ENCODE results near the gene HDGFL3. TPM values are rescaled to one million over a fixed set of nuclear protein-coding genes. Genes with fewer than 3 reads are reported as not detected.

The HDGFL3 gene
- total RNA-seq, 1 donor from 2014 or later: 61.1 TPM

Other genes with a start within 250 kb of the HDGFL3 start
- gene RAMAC, start 221.6 kb downstream of the HDGFL3 start, total RNA-seq: 35.8 and 40.5 TPM in 2 replicates
- gene C15orf40, start 196.2 kb downstream of the HDGFL3 start, total RNA-seq: 19.2 and 20.2 TPM in 2 replicates
- gene BTBD1, start 140.6 kb downstream of the HDGFL3 start, total RNA-seq: 47.6 and 62.1 TPM in 2 replicates
- gene TM6SF1, start 100.2 kb downstream of the HDGFL3 start, total RNA-seq: 0.81 and 2.0 TPM in 2 replicates
- 10.6 and 16.4 TPM in 2 replicates for gene BNC1, start 76.8 kb upstream of the HDGFL3 start, total RNA-seq
- gene SH3GL3, start 239.5 kb upstream of the HDGFL3 start, total RNA-seq: 0.92 and 1.0 TPM in 2 replicates